ENCODE results near the gene CSTF2T. TPM values are rescaled to one million over a fixed set of nuclear protein-coding genes. Genes with fewer than 3 reads are reported as not detected.

Gene CSTF2T
- total and polyA plus RNA-seq, 2 donors (not counting 3 experiments of a cell fraction or from before 2014, with no cell fraction given) = 4.8 to 19.8 TPM

GRCh38 chr10:51724038-51724437 is 24.6 kb upstream of the CSTF2T start:
- Histone ChIP-seq H2AFZ (ENCODE audit: low read depth, low read length) (no peak overlapping the region), H3K4me3 (replicated peaks in 1 of 3; ENCODE audit: insufficient read depth in 1 of 3, low read depth in 1 of 3, low read length in 3 of 3) (no peak overlapping the region), H3K9me1 (replicated peaks; ENCODE audit: control insufficient read depth, extremely low read depth, insufficient read depth, low read length) (no peaks in the 10 kb centered on the region), H3K27me3 (ENCODE audit: control insufficient read depth in 2 of 2, insufficient read depth in 2 of 2, low read length in 2 of 2) (no peaks in the 10 kb centered on the region), H3K79me2 (ENCODE audit: control insufficient read depth, insufficient read depth, low read length) (no peaks in the 10 kb centered on the region), H3K27ac (ENCODE audit: insufficient read depth, low read depth, low read length) (no peak overlapping the region), H3K4me2 (ENCODE audit: insufficient read depth, low read length) (no peak overlapping the region), H4K20me1 (replicated peaks; ENCODE audit: control insufficient read depth, extremely low read depth, insufficient read depth, low read length) (no peaks in the 10 kb centered on the region), H3K9me3 (replicated peaks; ENCODE audit: control insufficient read depth, insufficient read depth, low read length) (no peaks in the 10 kb centered on the region), H3K9ac (replicated peaks; ENCODE audit: extremely low read depth, insufficient read depth, low read length) (no peak overlapping the region), H3K36me3 (ENCODE audit: control insufficient read depth in 2 of 2, extremely low read depth in 1 of 2, insufficient read depth in 2 of 2, low read length in 2 of 2) (no peaks in the 10 kb centered on the region), H3K4me1 (ENCODE audit: control insufficient read depth, extremely low read depth, insufficient read depth, low read length) (no peaks in the 10 kb centered on the region)
- no peak for TF ChIP-seq FOS (IDR thresholded peaks at IDR 0.05; ENCODE audit: borderline replicate concordance, insufficient read depth, low read length)
- no peak for TF ChIP-seq MAX (IDR thresholded peaks at IDR 0.05; ENCODE audit: insufficient read depth, insufficient read length)
- no peak for TF ChIP-seq GATA2 (IDR thresholded peaks at IDR 0.05; ENCODE audit: insufficient read depth, insufficient read length, low read depth, low read length)
- TF ChIP-seq MYC (IDR thresholded peaks at IDR 0.05; ENCODE audit: low read depth, low read length) = no peak
- no peak for TF ChIP-seq CTCF (IDR thresholded peaks at IDR 0.05; ENCODE audit: extremely low read depth in 1 of 2, insufficient read depth in 1 of 2, low read depth in 1 of 2, low read length in 2 of 2)
- no peak for TF ChIP-seq POLR2A (IDR thresholded peaks at IDR 0.05; ENCODE audit: low read depth, low read length)
- no peak for TF ChIP-seq POLR2AphosphoS5 (IDR thresholded peaks at IDR 0.05; ENCODE audit: insufficient read depth, low read depth, low read length)
- TF ChIP-seq JUN (IDR thresholded peaks at IDR 0.05; ENCODE audit: borderline replicate concordance, insufficient read depth, insufficient read length, low read depth) = no peak
- TF ChIP-seq EZH2 (IDR thresholded peaks at IDR 0.05; ENCODE audit: borderline replicate concordance, low read depth, low read length, severe bottlenecking) = no peak
- DNase-seq (ENCODE audit: low read depth, low spot score) (no peak), FAIRE-seq (no peak)
- intact Hi-C loops (cut with micrococcal nuclease) = no loop called here
- POLR2A ChIA-PET = no interaction called here
- no TSS peak for BruUV-seq (replicated peaks)
- CTCF ChIA-PET = no interaction called here
- dilution Hi-C loops (cut with MboI; ENCODE audit: extremely low pct_ligation_motif_present, low sequenced_read_pairs) = no loop called here

Data from endothelial cell of umbilical vein (primary cell).